K562 (cell line): Measurements from ENCODE around the gene UMODL1. TPM values are rescaled to one million over a fixed set of nuclear protein-coding genes. Genes with fewer than 3 reads are reported as not detected.
A peak's percentile ranks its signal among the peaks of the same experiment; 100 is the strongest.

Experiments used
- BHLHE40 ChIP-seq: IDR thresholded peaks from 2 replicates; pipeline ENCODE4 v1.6.1; 2011; ENCODE audit warnings: low read length, improper control_type of control experiment
- BRF2 ChIP-seq: IDR thresholded peaks from 3 replicates; pipeline ENCODE4 v1.6.1; 2011; ENCODE audit warnings: borderline replicate concordance, mild to moderate bottlenecking; ENCODE audit not compliant: insufficient read length, insufficient read depth
- EGR1 ChIP-seq: fragments of 450-650 bp; conservative IDR thresholded peaks from 2 replicates; pipeline ENCODE4 v1.6.1; 2017; ENCODE audit warnings: mild to moderate bottlenecking
- FOXJ2 ChIP-seq: fragments of 200-800 bp; sonication (Bioruptor generic); IDR thresholded peaks from 2 replicates; pipeline ENCODE4 v1.6.1; 2016; ENCODE audit warnings: missing genetic modification characterization, missing compliant biosample characterization
- FOXK2 ChIP-seq, 2 experiments: fragments of 450-650 bp; IDR thresholded peaks in 1 of 2; conservative IDR thresholded peaks in 1 of 2; 2 replicates each; pipeline ENCODE4 v1.6.1; 2016; ENCODE audit warnings: low read depth in 2 of 2, mild to moderate bottlenecking in 1 of 2
- GATAD2B ChIP-seq: fragments of 450-650 bp; IDR thresholded peaks from 2 replicates; pipeline ENCODE4 v1.6.1; 2017; ENCODE audit warnings: mild to moderate bottlenecking, borderline replicate concordance
- KLF16 ChIP-seq: IDR thresholded peaks from 2 replicates; pipeline ENCODE4 v1.6.1; 2016; ENCODE audit warnings: antibody characterized with exemption
- NR0B1 ChIP-seq: fragments of 450-650 bp; IDR thresholded peaks from one replicate; pipeline ENCODE4 v1.6.1; 2018; ENCODE audit warnings: mild to moderate bottlenecking, moderate library complexity; ENCODE audit not compliant: partially characterized antibody
- RAD51 ChIP-seq: fragments of 450-650 bp; IDR thresholded peaks from 2 replicates; pipeline ENCODE4 v1.7.1; 2016; ENCODE audit warnings: low read depth, mild to moderate bottlenecking, borderline replicate concordance
- TAF7 ChIP-seq: fragments of 450-650 bp; IDR thresholded peaks from 2 replicates; pipeline ENCODE4 v1.6.1; 2016; ENCODE audit warnings: missing genetic modification characterization, missing compliant biosample characterization
- ZBTB7A ChIP-seq: IDR thresholded peaks from 2 replicates; pipeline ENCODE4 v1.6.1; 2011; ENCODE audit warnings: low read depth, mild to moderate bottlenecking, low read length, moderate library complexity, borderline replicate concordance; ENCODE audit not compliant: control insufficient read depth
- ZBTB8A ChIP-seq: fragments of 450-650 bp; IDR thresholded peaks from 2 replicates; pipeline ENCODE4 v1.6.1; 2018; ENCODE audit warnings: mild to moderate bottlenecking, moderate library complexity; ENCODE audit not compliant: partially characterized antibody
- ZNF277 ChIP-seq: fragments of 250-450 bp; sonication (Bioruptor Pico); IDR thresholded peaks from 2 replicates; pipeline ENCODE4 v1.8.0; 2022; ENCODE audit warnings: inconsistent platforms, mild to moderate bottlenecking, moderate library complexity, borderline replicate concordance
- ZNF444 ChIP-seq: fragments of 250-450 bp; sonication (Bioruptor Pico); IDR thresholded peaks from 2 replicates; pipeline ENCODE4 v1.4.0; 2020; ENCODE audit warnings: mild to moderate bottlenecking, moderate library complexity
- ZZZ3 ChIP-seq: fragments of 450-650 bp; IDR thresholded peaks from 2 replicates; pipeline ENCODE4 v1.6.1; 2016; ENCODE audit warnings: antibody characterized with exemption, mild to moderate bottlenecking, moderate library complexity
- polyA plus RNA-seq, 8 experiments: library from polyadenylated mRNA; depleted of rRNA in 4 of 8; stranded (reverse) in 5 of 8; unstranded in 3 of 8; fragments of >200 nt; fragmentation: Nextera tagmentation in 2 of 8; fragmentation: Illumina TruSeq in 1 of 8; extraction: Ambion mirVana in 2 of 8; extraction: Trizol in 1 of 8; gene quantifications; 2 replicates each; pipeline versions ENCODE4 v1.2.1 to v1.2.3, GENCODE V29; 2011 to 2014; ENCODE audit warnings: inconsistent platforms in 1 of 8, missing spikeins in 1 of 8
- total RNA-seq, 7 experiments: library from RNA; depleted of rRNA in 6 of 7; stranded (reverse); fragments of >200 nt in 6 of 7; fragmentation: Illumina TruSeq in 2 of 7; extraction: Trizol in 2 of 7; gene quantifications; 2 replicates each; pipeline versions ENCODE4 v1.2.1 to v1.2.3, GENCODE V29; 2011 to 2021; ENCODE audit warnings: low replicate concordance in 1 of 7

The UMODL1 gene
- total and polyA plus RNA-seq, 9 of the 15 experiments (the other 6 are each of a cell fraction or from before 2014, with no cell fraction given) = not detected

- TF ChIP-seq ZNF277 = no peak
- no peak for TF ChIP-seq ZZZ3
- no peak for TF ChIP-seq ZBTB7A
- no peak for TF ChIP-seq GATAD2B
- TF ChIP-seq FOXJ2 (tag) = no peak
- TF ChIP-seq KLF16 = no peak
- no peak for TF ChIP-seq BRF2
- TF ChIP-seq EGR1 = no peak
- no peak for TF ChIP-seq TAF7
- TF ChIP-seq ZNF444 = no peak
- peak; percentile 94 for TF ChIP-seq RAD51
- no peak for TF ChIP-seq ZBTB8A
- TF ChIP-seq FOXK2 (conservative IDR thresholded peaks at IDR 0.05 in 1 of 2, IDR thresholded peaks at IDR 0.05 in 1 of 2; ENCODE audit: low read depth in 2 of 2) = no peak
- 0 out of 2 replicates have a peak, but pooled peaks have one; percentile 37 for TF ChIP-seq BHLHE40
- no peak for TF ChIP-seq NR0B1
These were observed 69.2 kb downstream of the UMODL1 start (continued) for GRCh38 chr21:42140196-42140934.
